ENCODE results near the gene MICB. TPM values are rescaled to one million over a fixed set of nuclear protein-coding genes. Genes with fewer than 3 reads are reported as not detected.
"Not testable (repeated sequence)": the region's sequence is repeated elsewhere in the genome, so short reads cannot be mapped to it uniquely, and the experiment has no call there.

The MICB gene
- total RNA-seq, 1 experiment from 2014 or later = 72.1 TPM

GRCh38 chr6:31490115-31490873 lies 7.7 kb upstream of the MICB start:
- ChIA-PET POLR2A (no interaction called here), CTCF (interaction anchor here (0.6 kb wide), 1 partner anchor 90 kb away, joined by 4 read pairs; no protein-coding TSS in a partner anchor)
- in situ Hi-C loops (cut with HindIII; ENCODE audit: low pct_unique_long_range_greater_than_20kb, low sequenced_read_pairs) (no loop called here), intact Hi-C loops (cut with micrococcal nuclease; ENCODE audit: unreplicated experiment) (loop anchor here (5.0 kb wide), 1 partner anchor 107 kb away; no protein-coding TSS in a partner anchor)
- H3K4me3 ChIP-seq (ENCODE audit: low read depth in 2 of 2, low read length in 2 of 2) = no peak overlapping the region
- TF ChIP-seq SIN3A (IDR thresholded peaks at IDR 0.05; ENCODE audit: borderline replicate concordance, insufficient read depth, low read depth, low read length) = no peak
- TF ChIP-seq POLR2AphosphoS5 (IDR thresholded peaks at IDR 0.05; ENCODE audit: low read depth, low read length) = no peak
- no peak for TF ChIP-seq CTCF (IDR thresholded peaks at IDR 0.05)
- TF ChIP-seq TCF7L2 (IDR thresholded peaks at IDR 0.05; ENCODE audit: low read depth, low read length) = no peak
- TF ChIP-seq REST (IDR thresholded peaks at IDR 0.05; ENCODE audit: insufficient read depth in 1 of 2, low read depth in 2 of 2, low read length in 1 of 2) = no peak
- ATAC-seq = no peak
- no peak overlapping the region for H3K27ac ChIP-seq (ENCODE audit: low read length)
- BruUV-seq (replicated peaks) = no TSS peak
- no peak for DNase-seq (ENCODE audit: low read depth, low spot score)
- no peaks in the 10 kb centered on the region; the same call in 1 of the 2 replicates for H3K36me3 ChIP-seq (ENCODE audit: control insufficient read depth, insufficient read depth, low read length)
- 0 out of 2 replicates have a peak, but pooled peaks cover 4% of the 10 kb centered on the region for H3K4me1 ChIP-seq (ENCODE audit: control insufficient read depth, insufficient read depth, low read length)
- H3K27me3 ChIP-seq (ENCODE audit: control insufficient read depth, insufficient read depth, low read length) = no peaks in the 10 kb centered on the region
- H3K9me3 ChIP-seq (ENCODE audit: control insufficient read depth, insufficient read depth, low read depth, low read length) = no peaks in the 10 kb centered on the region

GRCh38 chr6:31493550-31493874 lies 4.4 kb upstream of the MICB start:
- ATAC-seq; H3K27me3 ChIP-seq (ENCODE audit: control insufficient read depth, insufficient read depth, low read length); BruUV-seq (replicated peaks); H3K9me3 ChIP-seq (ENCODE audit: control insufficient read depth, insufficient read depth, low read depth, low read length); H3K36me3 ChIP-seq (ENCODE audit: control insufficient read depth, insufficient read depth, low read length); in situ Hi-C loops (cut with HindIII; ENCODE audit: low pct_unique_long_range_greater_than_20kb, low sequenced_read_pairs); CTCF ChIA-PET; DNase-seq (ENCODE audit: low read depth, low spot score): not testable (repeated sequence)
- intact Hi-C loops (cut with micrococcal nuclease; ENCODE audit: unreplicated experiment) = loop anchor here (2.0 to 5.0 kb wide), 2 partner anchors 47 to 104 kb away; no protein-coding TSS in a partner anchor
- peak overlapping the region; percentile 79 to 83 for H3K4me3 ChIP-seq (ENCODE audit: low read depth in 2 of 2, low read length in 2 of 2)
- H3K27ac ChIP-seq (ENCODE audit: low read length) = peak overlapping the region; percentile 95
- POLR2A ChIA-PET = interaction anchor here (0.6 to 1.0 kb wide), 2 partner anchors 48 to 1737 kb away, joined by 3 to 9 read pairs; partner anchors contain the start of gene DDX39B
- peaks cover 11% of the 10 kb centered on the region; the same call in 1 of the 2 replicates for H3K4me1 ChIP-seq (ENCODE audit: control insufficient read depth, insufficient read depth, low read length)
